ENCODE data around the gene XRCC1.
"Not testable (repeated sequence)": the region's sequence is repeated elsewhere in the genome, so short reads cannot be mapped to it uniquely, and the experiment has no call there.

The XRCC1 gene

GRCh38 chr19:43575156-43575950 is at the start of gene XRCC1, which contains the start of gene PINLYP:
XRCC1 (minus strand) TSS chr19:43575527; CDS start chr19:43575458, 69 bp downstream.
PINLYP (plus strand) TSS chr19:43575801; CDS start chr19:43577192, 1,391 bp downstream.
- DNase-seq, result peak; percentile 97 to 98

GRCh38 chr19:43624933-43625332 is 49.6 kb upstream of the XRCC1 start:
- no peak for DNase-seq

- DNase-seq, result no peak
These were observed 48.8 kb upstream of the XRCC1 start for GRCh38 chr19:43623889-43624670.

GRCh38 chr19:43622956-43623355 is 47.6 kb upstream of the XRCC1 start:
- DNase-seq, result no peak

- DNase-seq, result no peak
These were observed 46.7 kb upstream of the XRCC1 start for GRCh38 chr19:43622070-43622469.

GRCh38 chr19:43620061-43621001 is 45.0 kb upstream of the XRCC1 start:
- no peak for DNase-seq

GRCh38 chr19:43619262-43620060 is 44.1 kb upstream of the XRCC1 start, which contains the start of gene ZNF428:
ZNF428 (minus strand) TSS chr19:43619629; CDS start chr19:43614304, 5,325 bp downstream.
- peak; percentile 76 to 79 for DNase-seq

GRCh38 chr19:43618921-43619261 is 43.6 kb upstream of the XRCC1 start:
- peak; percentile 54 to 60 for DNase-seq

GRCh38 chr19:43616954-43617353 is 41.6 kb upstream of the XRCC1 start:
- no peak for DNase-seq

- no peak for DNase-seq
These were observed 41.0 kb upstream of the XRCC1 start for GRCh38 chr19:43616306-43616705.

GRCh38 chr19:43612374-43612773 is 37.0 kb upstream of the XRCC1 start:
- no peak for DNase-seq

- DNase-seq, result no peak
These were observed 36.5 kb upstream of the XRCC1 start, which contains the start of gene SRRM5 for GRCh38 chr19:43611788-43612187. SRRM5 (plus strand) TSS chr19:43612088; CDS start chr19:43612122, 34 bp downstream.

- DNase-seq, result no peak
These were observed 35.2 kb upstream of the XRCC1 start for GRCh38 chr19:43610493-43610892.

- DNase-seq, result no peak
These were observed 34.5 kb upstream of the XRCC1 start for GRCh38 chr19:43609872-43610271.

GRCh38 chr19:43607238-43608205 is 32.2 kb upstream of the XRCC1 start:
- DNase-seq, result no peak

GRCh38 chr19:43606569-43607229 is 31.4 kb upstream of the XRCC1 start:
- no peak for DNase-seq

- DNase-seq, result no peak
These were observed 30.7 kb upstream of the XRCC1 start for GRCh38 chr19:43605875-43606568.

- DNase-seq, result not testable (repeated sequence)
These were observed 25.0 kb upstream of the XRCC1 start for GRCh38 chr19:43600326-43600725.

- no peak for DNase-seq
These were observed 24.4 kb upstream of the XRCC1 start for GRCh38 chr19:43599635-43600295.

All from AML-193 (cell line).